Activated CD4-positive, alpha-beta memory T cell treated with anti-CD3 and anti-CD28 coated beads for 36 hours (primary cell): ENCODE results near the gene NAPSA. TPM values are rescaled to one million over a fixed set of nuclear protein-coding genes. Genes with fewer than 3 reads are reported as not detected.

Experiments
- CTCF ChIA-PET: fragments of 350-600 bp; sonication (Branson Sonifier 250); formaldehyde crosslinking; loops from one replicate; lab custom pipeline; 2021; ENCODE audit warnings: antibody characterized with exemption, inconsistent platforms; lab: Charles Lee
- POLR2A ChIA-PET: fragments of 350-600 bp; sonication (Branson Sonifier 250); formaldehyde crosslinking; loops from one replicate; lab custom pipeline; 2021; ENCODE audit warnings: antibody characterized with exemption; lab: Charles Lee
- DNase-seq: peaks from one replicate; pipeline ENCODE4 v3.0.0-alpha.2; 2020
- H3K27ac Mint-ChIP-seq: one replicate; pipeline ENCODE4 v1.8.0; 2021; ENCODE audit warnings: mixed read lengths
- H3K27me3 Mint-ChIP-seq: one replicate; pipeline ENCODE4 v1.8.0; 2021; ENCODE audit warnings: mixed read lengths
- H3K36me3 Mint-ChIP-seq: one replicate; pipeline ENCODE4 v1.8.0; 2021; ENCODE audit warnings: mixed read lengths
- H3K4me1 Mint-ChIP-seq: one replicate; pipeline ENCODE4 v1.8.0; 2021; ENCODE audit warnings: low read depth, mixed read lengths
- H3K4me3 Mint-ChIP-seq: one replicate; pipeline ENCODE4 v1.8.0; 2021; ENCODE audit warnings: mild to moderate bottlenecking, mixed read lengths
- H3K9me3 Mint-ChIP-seq: one replicate; pipeline ENCODE4 v1.8.0; 2021; ENCODE audit warnings: mixed read lengths
- intact Hi-C: fragments of 100-400 bp; cut with micrococcal nuclease; formaldehyde crosslinking; loops from one replicate; pipeline ENCODE4 v1.15.1; 2023
- total RNA-seq, 2 experiments: library from RNA; stranded (reverse); gene quantifications; one replicate each; pipeline ENCODE4 v1.2.3, GENCODE V29; 2021

The NAPSA gene
- total RNA-seq, 2 experiments from 2014 or later, result 88.8 to 99.8 TPM

- Mint-ChIP-seq H3K27me3 (peaks cover 55% of the 10 kb centered on the region), H3K4me1 (peaks cover 13% of the 10 kb centered on the region), H3K36me3 (no peaks in the 10 kb centered on the region), H3K27ac (no peak overlapping the region), H3K9me3 (no peaks in the 10 kb centered on the region), H3K4me3 (no peak overlapping the region)
- CTCF ChIA-PET, result no interaction called here
- no peak for DNase-seq
- POLR2A ChIA-PET, result no interaction called here
- intact Hi-C loops, result no loop called here
These were observed 54.5 kb downstream of the NAPSA start for GRCh38 chr19:50310759-50311465.

DNA sequence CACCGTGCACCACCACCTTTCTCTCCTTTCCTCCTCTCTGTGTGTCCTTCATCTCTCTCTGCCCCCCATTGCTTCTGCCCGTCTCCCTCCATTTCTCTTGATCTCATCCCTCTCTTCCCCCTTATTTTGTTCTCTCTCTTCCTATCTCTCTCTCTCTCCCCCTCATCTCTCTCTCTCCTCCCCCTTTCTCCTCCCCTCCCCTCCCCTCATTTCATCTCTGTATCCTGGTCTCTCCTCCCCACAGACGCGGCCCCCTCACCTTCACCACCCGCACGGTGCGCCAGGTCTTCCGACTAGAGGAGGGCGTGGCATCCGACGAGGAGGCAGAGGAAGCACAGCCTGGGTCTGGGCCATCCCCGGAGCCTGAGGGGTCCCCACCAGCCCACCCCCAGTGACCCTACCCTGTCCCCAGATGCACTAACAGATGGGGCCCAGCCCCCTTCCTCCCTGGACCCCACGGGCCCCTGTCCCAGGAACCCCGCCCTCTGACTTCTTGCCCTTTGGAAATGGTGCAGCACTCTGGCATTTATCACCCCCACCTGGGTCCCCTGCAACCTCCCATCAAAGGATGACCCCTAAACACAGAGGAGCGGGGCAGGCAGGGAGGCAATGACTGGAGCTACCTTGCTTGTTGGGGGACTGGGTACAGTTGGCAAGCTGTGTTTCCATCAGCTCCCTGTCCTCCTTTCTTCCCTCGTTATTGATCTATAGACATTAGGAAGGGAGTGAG lies 55.9 kb downstream of the NAPSA start:
- H3K4me3 Mint-ChIP-seq, result no peak overlapping the region
- CTCF ChIA-PET, result interaction anchor here (0.7 kb wide), 1 partner anchor 11 kb away, joined by 3 read pairs; no protein-coding TSS in a partner anchor
- no peaks in the 10 kb centered on the region for H3K36me3 Mint-ChIP-seq
- intact Hi-C loops, result no loop called here
- H3K27me3 Mint-ChIP-seq, result peaks cover 56% of the 10 kb centered on the region
- H3K27ac Mint-ChIP-seq, result no peak overlapping the region
- no peak for DNase-seq
- peaks cover 6% of the 10 kb centered on the region for H3K4me1 Mint-ChIP-seq
- no peaks in the 10 kb centered on the region for H3K9me3 Mint-ChIP-seq
- POLR2A ChIA-PET, result no interaction called here

DNA sequence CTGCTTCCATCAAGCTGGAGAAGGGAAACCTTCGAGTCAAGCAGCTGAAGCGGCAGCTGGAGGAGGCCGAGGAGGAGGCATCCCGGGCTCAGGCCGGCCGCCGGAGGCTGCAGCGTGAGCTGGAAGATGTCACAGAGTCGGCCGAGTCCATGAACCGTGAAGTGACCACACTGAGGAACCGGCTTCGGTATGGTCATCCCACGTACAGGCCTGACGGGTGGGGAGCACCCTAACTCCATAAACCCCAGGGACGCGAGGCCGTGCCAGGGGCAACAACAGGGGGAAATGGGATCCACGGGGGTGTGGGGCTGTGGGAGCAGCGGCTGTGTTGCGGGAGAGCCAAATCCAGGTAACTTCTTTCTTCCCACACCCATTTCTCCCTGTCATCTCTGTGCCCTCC lies 56.4 kb downstream of the NAPSA start:
- ChIA-PET CTCF (no interaction called here), POLR2A (no interaction called here)
- Mint-ChIP-seq H3K4me3 (no peak overlapping the region), H3K27ac (no peak overlapping the region), H3K4me1 (peaks cover 2% of the 10 kb centered on the region), H3K9me3 (no peaks in the 10 kb centered on the region), H3K27me3 (peaks cover 53% of the 10 kb centered on the region), H3K36me3 (no peaks in the 10 kb centered on the region)
- no peak for DNase-seq
- intact Hi-C loops, result no loop called here

Other genes with a start within 250 kb of the NAPSA start
- not detected for gene IZUMO2, start 202.4 kb downstream of the NAPSA start, total RNA-seq
- not detected for gene MYH14, start 162.0 kb downstream of the NAPSA start, total RNA-seq
- gene KCNC3, start 36.3 kb downstream of the NAPSA start, total RNA-seq, result 1 to 10 TPM; 5.4 to 6.2 TPM
- 10 to 100 TPM; 73.9 to 75.6 TPM for gene NR1H2, start 10.8 kb upstream of the NAPSA start, total RNA-seq
- 100 to 1,000 TPM; 190 to 191 TPM for gene POLD1, start 18.7 kb upstream of the NAPSA start, total RNA-seq
- under 1 TPM; 0.45 to 0.80 TPM for gene SPIB, start 53.3 kb upstream of the NAPSA start, total RNA-seq
- gene MYBPC2, start 67.3 kb upstream of the NAPSA start, total RNA-seq, result under 1 TPM; 0.38 to 0.94 TPM
- 10 to 100 TPM; 37.5 to 37.6 TPM for gene EMC10, start 110.9 kb upstream of the NAPSA start, total RNA-seq
- gene GARIN5A, start 111.2 kb upstream of the NAPSA start, total RNA-seq, result under 1 TPM; 0.77 to 0.88 TPM
- gene JOSD2, start 145.6 kb upstream of the NAPSA start, total RNA-seq, result 10 to 100 TPM; 29.5 to 36.2 TPM
- not detected for gene ASPDH, start 148.3 kb upstream of the NAPSA start, total RNA-seq
- gene LRRC4B, start 202.8 kb upstream of the NAPSA start, total RNA-seq, result not detected